GM23248 (cell line): ENCODE measurements around the gene OR8G1. TPM values are rescaled to one million over a fixed set of nuclear protein-coding genes. Genes with fewer than 3 reads are reported as not detected.
"Not testable (repeated sequence)": the region's sequence is repeated elsewhere in the genome, so short reads cannot be mapped to it uniquely, and the experiment has no call there.

Experiments
- DNase-seq: peaks from one replicate; pipeline ENCODE4 v3.0.0-alpha.2; 2015
- H2AFZ ChIP-seq: fragments of 200-600 bp; sonication (generic); 2 replicates; pipeline ENCODE4 v1.6.1; 2016; ENCODE audit warnings: antibody characterized with exemption
- H3F3A ChIP-seq: fragments of 200-600 bp; sonication (generic); 2 replicates; pipeline ENCODE4 v1.6.1; 2016; ENCODE audit warnings: mild to moderate bottlenecking, antibody characterized with exemption, mixed run types; ENCODE audit not compliant: insufficient read depth
- H3K27ac ChIP-seq: fragments of 200-600 bp; sonication (generic); 2 replicates; pipeline ENCODE4 v1.5.1; 2016; ENCODE audit warnings: mild to moderate bottlenecking
- H3K27me3 ChIP-seq: fragments of 200-600 bp; sonication (generic); replicated peaks from 2 replicates; pipeline ENCODE4 v1.6.1; 2016; ENCODE audit warnings: mild to moderate bottlenecking; ENCODE audit not compliant: insufficient read depth
- H3K36me3 ChIP-seq: fragments of 200-600 bp; sonication (generic); 2 replicates; pipeline ENCODE4 v1.6.1; 2016; ENCODE audit warnings: low read depth, mild to moderate bottlenecking
- H3K4me1 ChIP-seq: fragments of 200-600 bp; sonication (generic); 2 replicates; pipeline ENCODE4 v1.6.1; 2016; ENCODE audit warnings: mild to moderate bottlenecking; ENCODE audit not compliant: insufficient read depth
- H3K4me2 ChIP-seq: fragments of 200-600 bp; sonication (generic); one replicate; pipeline ENCODE4 v1.6.1; 2016; ENCODE audit warnings: mild to moderate bottlenecking; ENCODE audit not compliant: unreplicated experiment
- H3K4me3 ChIP-seq: fragments of 200-600 bp; sonication (generic); 2 replicates; pipeline ENCODE4 v1.5.1; 2016; ENCODE audit warnings: mild to moderate bottlenecking
- H3K79me2 ChIP-seq: fragments of 200-600 bp; sonication (generic); 2 replicates; pipeline ENCODE4 v1.6.1; 2016; ENCODE audit warnings: mild to moderate bottlenecking; ENCODE audit not compliant: insufficient read depth
- H3K9ac ChIP-seq: fragments of 200-600 bp; sonication (generic); 2 replicates; pipeline ENCODE4 v1.6.1; 2016; ENCODE audit warnings: mild to moderate bottlenecking
- H3K9me2 ChIP-seq: fragments of 200-600 bp; sonication (generic); 2 replicates; pipeline ENCODE4 v1.6.1; 2016; ENCODE audit warnings: mixed run types, mild to moderate bottlenecking, moderate library complexity; ENCODE audit not compliant: insufficient read depth
- H3K9me3 ChIP-seq: fragments of 200-600 bp; sonication (generic); one replicate; pipeline ENCODE4 v1.6.1; 2017; ENCODE audit warnings: low read depth
- H4K20me1 ChIP-seq: fragments of 200-600 bp; sonication (generic); 2 replicates; pipeline ENCODE4 v1.6.0; 2016; ENCODE audit not compliant: insufficient read depth
- EZH2 ChIP-seq: fragments of 200-600 bp; sonication (generic); IDR thresholded peaks from 2 replicates; pipeline ENCODE4 v1.6.1; 2018; ENCODE audit warnings: antibody characterized with exemption, mild to moderate bottlenecking; ENCODE audit not compliant: insufficient read depth, poor library complexity, severe bottlenecking
- EZH2phosphoT487 ChIP-seq: fragments of 200-600 bp; sonication (generic); IDR thresholded peaks from 2 replicates; pipeline ENCODE4 v1.6.1; 2018; ENCODE audit warnings: antibody characterized with exemption, moderate library complexity, mild to moderate bottlenecking, low read depth; ENCODE audit not compliant: insufficient read depth
- WGBS, 2 experiments: methylation state at CpG; one replicate each; pipeline ENCODE4 v1.1.6; 2015 to 2017; ENCODE audit warnings: low lambda C conversion rate in 2 of 2, low coverage in 1 of 2; ENCODE audit errors: missing lambda C conversion rate in 2 of 2; 5-methylcytosine and 5-hydroxymethylcytosine counted together
- in situ Hi-C: fragments of 300-500 bp; cut with MboI; formaldehyde crosslinking; loops from 2 replicates; pipeline ENCODE4 v1.15.0; 2020
- polyA plus RNA-seq: library from polyadenylated mRNA; unstranded; fragments of >200 nt; fragmentation: Nextera tagmentation; extraction: Ambion mirVana; gene quantifications from 2 replicates; pipeline ENCODE4 v1.2.1, GENCODE V29; 2016
- total RNA-seq: library from RNA; depleted of rRNA; stranded (reverse); fragments of >200 nt; shearing (Covaris generic); gene quantifications from 2 replicates; pipeline ENCODE4 v1.2.3, GENCODE V29; 2014

The OR8G1 gene
- total and polyA plus RNA-seq, 2 experiments from 2014 or later, result not detected

DNA sequence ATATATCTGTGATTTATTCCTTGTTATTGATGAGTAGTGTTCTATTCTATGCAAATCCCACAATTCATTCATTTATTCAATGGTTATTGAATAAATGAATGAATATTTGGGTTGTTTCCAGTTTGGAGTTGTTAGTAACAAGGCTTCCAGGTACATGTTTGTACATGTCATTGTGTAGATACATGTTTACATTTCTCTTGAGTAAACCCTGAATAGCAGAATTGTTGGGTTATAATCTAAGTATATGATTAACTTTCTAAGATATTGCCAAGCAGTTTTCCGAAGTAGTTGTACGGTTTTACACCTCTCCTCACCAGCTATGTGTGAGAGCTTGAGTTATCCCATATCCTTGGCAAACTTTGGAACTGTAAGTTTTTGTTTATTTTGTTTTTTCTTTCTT lies 18.5 kb upstream of the OR8G1 start:
- DNase-seq, result no peak
- Histone ChIP-seq H2AFZ (no peak overlapping the region), H3K4me1 (no peaks in the 10 kb centered on the region), H3K9ac (no peak overlapping the region), H4K20me1 (no peaks in the 10 kb centered on the region), H3K27ac (no peak overlapping the region), H3K36me3 (no peaks in the 10 kb centered on the region), H3K79me2 (no peaks in the 10 kb centered on the region), H3K4me3 (no peak overlapping the region), H3F3A (no peaks in the 10 kb centered on the region), H3K27me3 (no peaks in the 10 kb centered on the region; the same call in 1 of the 2 replicates), H3K9me3 (no peaks in the 10 kb centered on the region), H3K9me2 (no peaks in the 10 kb centered on the region), H3K4me2 (no peak overlapping the region)
- 84 to 86% methylated on average over 2 of the region's 2 CpGs for WGBS, 2 experiments
- TF ChIP-seq EZH2phosphoT487 (no peak), EZH2 (no peak)
- in situ Hi-C loops, result no loop called here

DNA sequence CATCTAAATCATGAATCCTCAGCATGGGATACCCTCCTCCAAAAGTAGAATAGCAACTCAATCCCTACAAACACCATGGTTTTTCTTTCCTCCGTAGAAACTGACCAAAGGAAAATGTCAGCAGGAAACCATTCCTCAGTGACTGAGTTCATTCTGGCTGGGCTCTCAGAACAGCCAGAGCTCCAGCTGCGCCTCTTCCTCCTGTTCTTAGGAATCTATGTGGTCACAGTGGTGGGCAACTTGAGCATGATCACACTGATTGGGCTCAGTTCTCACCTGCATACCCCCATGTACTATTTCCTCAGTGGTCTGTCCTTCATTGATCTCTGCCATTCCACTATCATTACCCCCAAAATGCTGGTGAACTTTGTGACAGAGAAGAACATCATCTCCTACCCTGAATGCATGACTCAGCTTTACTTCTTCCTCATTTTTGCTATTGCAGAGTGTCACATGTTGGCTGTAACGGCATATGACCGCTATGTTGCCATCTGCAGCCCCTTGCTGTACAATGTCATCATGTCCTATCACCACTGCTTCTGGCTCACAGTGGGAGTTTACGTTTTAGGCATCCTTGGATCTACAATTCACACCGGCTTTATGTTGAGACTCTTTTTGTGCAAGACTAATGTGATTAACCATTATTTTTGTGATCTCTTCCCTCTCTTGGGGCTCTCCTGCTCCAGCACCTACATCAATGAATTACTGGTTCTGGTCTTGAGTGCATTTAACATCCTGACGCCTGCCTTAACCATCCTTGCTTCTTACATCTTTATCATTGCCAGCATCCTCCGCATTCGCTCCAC lies 16.1 kb upstream of the OR8G1 start:
- H4K20me1 ChIP-seq, DNase-seq, H3K9me3 ChIP-seq, H3K27ac ChIP-seq, H3K4me1 ChIP-seq, in situ Hi-C loops, H3K9me2 ChIP-seq, H3K79me2 ChIP-seq, H3K4me2 ChIP-seq, H3F3A ChIP-seq, H3K9ac ChIP-seq, H2AFZ ChIP-seq, H3K27me3 ChIP-seq, H3K36me3 ChIP-seq, H3K4me3 ChIP-seq: not testable (repeated sequence)
- 56 to 62% methylated on average over 9 of the region's 9 CpGs for WGBS, 2 experiments

DNA sequence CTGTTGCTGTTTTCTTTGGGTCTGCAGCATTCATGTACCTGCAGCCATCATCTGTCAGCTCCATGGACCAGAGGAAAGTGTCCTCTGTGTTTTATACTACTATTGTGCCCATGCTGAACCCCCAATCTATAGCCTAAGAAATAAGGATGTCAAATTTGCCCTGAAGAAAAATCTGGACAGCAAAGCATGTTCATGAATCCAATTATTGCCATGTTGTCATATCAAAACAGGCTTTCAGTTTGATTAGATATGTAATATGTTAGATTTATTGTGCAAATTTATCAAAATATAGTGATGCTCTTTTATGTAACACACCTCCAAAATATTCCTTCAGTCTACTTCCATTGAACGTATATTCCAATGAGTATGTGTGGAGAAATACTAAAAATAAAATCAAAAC lies 15.4 kb upstream of the OR8G1 start:
- Histone ChIP-seq H3F3A (no peaks in the 10 kb centered on the region), H3K27ac (no peak overlapping the region), H2AFZ (no peak overlapping the region), H3K36me3 (no peaks in the 10 kb centered on the region), H3K4me2 (no peak overlapping the region), H4K20me1 (no peaks in the 10 kb centered on the region), H3K79me2 (no peaks in the 10 kb centered on the region), H3K9me3 (no peaks in the 10 kb centered on the region), H3K4me1 (no peaks in the 10 kb centered on the region), H3K4me3 (no peak overlapping the region), H3K9me2 (no peaks in the 10 kb centered on the region), H3K27me3 (no peaks in the 10 kb centered on the region; the same call in 1 of the 2 replicates), H3K9ac (no peak overlapping the region)
- 17 to 33% methylated on average over 1 of the region's 1 CpG for WGBS, 2 experiments
- TF ChIP-seq EZH2 (no peak), EZH2phosphoT487 (no peak)
- DNase-seq, result no peak
- in situ Hi-C loops, result no loop called here

DNA sequence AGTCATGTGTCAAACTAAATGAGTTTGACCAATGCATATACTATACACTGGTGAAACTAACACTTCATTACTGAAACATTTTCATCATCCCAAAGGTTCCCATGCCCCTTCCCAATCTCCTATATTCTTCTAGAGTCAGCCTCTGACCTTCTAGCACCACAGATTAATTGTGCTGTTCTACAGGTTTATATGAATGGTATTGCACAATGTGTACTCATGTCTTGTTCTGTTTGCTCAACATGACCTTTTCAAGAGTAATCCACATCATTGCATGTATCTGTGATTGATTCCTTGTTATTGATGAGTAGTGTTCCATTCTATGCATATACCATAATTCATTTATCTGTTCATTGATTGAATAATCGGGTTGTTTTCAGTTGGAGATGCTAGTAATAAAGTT lies 7.5 kb upstream of the OR8G1 start:
- no peak for DNase-seq
- H3K4me3 ChIP-seq, result no peak overlapping the region
- no peaks in the 10 kb centered on the region; the same call in 1 of the 2 replicates for H3K27me3 ChIP-seq
- H3F3A ChIP-seq, result no peaks in the 10 kb centered on the region
- in situ Hi-C loops, result no loop called here
- TF ChIP-seq EZH2phosphoT487 (no peak), EZH2 (no peak)
- H3K4me1 ChIP-seq, result no peaks in the 10 kb centered on the region
- no peaks in the 10 kb centered on the region for H3K36me3 ChIP-seq
- WGBS, 2 experiments, result 37 to 40% methylated on average over 1 of the region's 1 CpG
- H3K9me3 ChIP-seq, result no peaks in the 10 kb centered on the region
- no peaks in the 10 kb centered on the region for H3K9me2 ChIP-seq
- H3K79me2 ChIP-seq, result no peaks in the 10 kb centered on the region
- H4K20me1 ChIP-seq, result no peaks in the 10 kb centered on the region
- H2AFZ ChIP-seq, result no peak overlapping the region
- H3K4me2 ChIP-seq, result no peak overlapping the region
- no peak overlapping the region for H3K27ac ChIP-seq
- H3K9ac ChIP-seq, result no peak overlapping the region

DNA sequence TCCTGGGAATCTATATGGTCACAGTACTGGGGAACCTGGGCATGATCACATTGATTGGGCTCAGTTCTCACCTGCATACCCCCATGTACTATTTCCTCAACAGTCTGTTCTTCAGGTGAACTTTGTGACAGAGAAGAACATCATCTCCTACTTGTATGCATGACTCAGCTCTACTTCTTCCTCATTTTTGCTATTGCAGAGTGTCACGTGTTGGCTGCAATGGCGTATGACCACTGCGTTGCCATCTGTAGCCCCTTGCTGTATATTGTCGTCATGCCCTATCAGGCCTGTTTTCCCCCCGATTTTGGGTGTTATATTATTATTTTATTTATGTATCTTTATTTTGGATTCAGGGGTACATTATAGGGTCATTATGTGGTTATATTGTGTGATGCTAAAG lies 2.4 kb upstream of the OR8G1 start:
- no peaks in the 10 kb centered on the region for H3K4me1 ChIP-seq
- in situ Hi-C loops, result no loop called here
- no peak overlapping the region for H3K9ac ChIP-seq
- no peak overlapping the region for H3K4me2 ChIP-seq
- no peaks in the 10 kb centered on the region for H3K79me2 ChIP-seq
- H3K27me3 ChIP-seq, result no peaks in the 10 kb centered on the region; the same call in 1 of the 2 replicates
- H2AFZ ChIP-seq, result no peak overlapping the region
- TF ChIP-seq EZH2, result no peak
- TF ChIP-seq EZH2phosphoT487, result no peak
- H3K9me3 ChIP-seq, result no peaks in the 10 kb centered on the region
- no peaks in the 10 kb centered on the region for H3K36me3 ChIP-seq
- H4K20me1 ChIP-seq, result no peaks in the 10 kb centered on the region
- H3K9me2 ChIP-seq, result no peaks in the 10 kb centered on the region
- H3K4me3 ChIP-seq, result no peak overlapping the region
- no peak for DNase-seq
- no peak overlapping the region for H3K27ac ChIP-seq
- no peaks in the 10 kb centered on the region for H3F3A ChIP-seq
- 45 to 47% methylated on average over 5 of the region's 5 CpGs for WGBS, 2 experiments

DNA sequence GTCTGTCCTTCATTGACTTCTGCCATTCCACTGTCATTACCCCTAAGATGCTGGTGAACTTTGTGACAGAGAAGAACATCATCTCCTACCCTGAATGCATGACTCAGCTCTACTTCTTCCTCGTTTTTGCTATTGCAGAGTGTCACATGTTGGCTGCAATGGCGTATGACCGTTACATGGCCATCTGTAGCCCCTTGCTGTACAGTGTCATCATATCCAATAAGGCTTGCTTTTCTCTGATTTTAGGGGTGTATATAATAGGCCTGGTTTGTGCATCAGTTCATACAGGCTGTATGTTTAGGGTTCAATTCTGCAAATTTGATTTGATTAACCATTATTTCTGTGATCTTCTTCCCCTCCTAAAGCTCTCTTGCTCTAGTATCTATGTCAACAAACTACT lies 9.0 kb downstream of the OR8G1 start:
- WGBS, 2 experiments, result 55 to 62% methylated on average over 3 of the region's 3 CpGs
- H3K9ac ChIP-seq, DNase-seq, H3K9me2 ChIP-seq, H3K4me1 ChIP-seq, H3K4me3 ChIP-seq, H3K79me2 ChIP-seq, H3F3A ChIP-seq, H3K27me3 ChIP-seq, H3K9me3 ChIP-seq, H3K36me3 ChIP-seq, H3K4me2 ChIP-seq, H4K20me1 ChIP-seq, H3K27ac ChIP-seq, in situ Hi-C loops, H2AFZ ChIP-seq: not testable (repeated sequence)
